T-helper 1 cell treated with Interleukin-12 subunit alpha and Interleukin-12 subunit beta and Interleukin-4 antibody, amounts not matched to agents 30 ng/mL and 1 ng/mL, for 36 hours (primary cell): ENCODE measurements around the gene SEMA6A. TPM values are rescaled to one million over a fixed set of nuclear protein-coding genes. Genes with fewer than 3 reads are reported as not detected.

Experiments
- intact Hi-C: fragments of 100-400 bp; cut with micrococcal nuclease; formaldehyde crosslinking; loops from one replicate; pipeline ENCODE4 v1.15.1; 2024
- total RNA-seq: library from RNA; stranded (reverse); gene quantifications from 2 replicates; pipeline ENCODE4 v1.2.3, GENCODE V29; 2022

The SEMA6A gene
- total RNA-seq, 1 donor from 2014 or later: 0.15 TPM

GRCh38 chr5:116409591-116410296 lies 164.9 kb downstream of the SEMA6A start:
- intact Hi-C loops: no loop called here

- intact Hi-C loops: no loop called here
Measured at GRCh38 chr5:116406306-116407041, 168.1 kb downstream of the SEMA6A start.

DNA sequence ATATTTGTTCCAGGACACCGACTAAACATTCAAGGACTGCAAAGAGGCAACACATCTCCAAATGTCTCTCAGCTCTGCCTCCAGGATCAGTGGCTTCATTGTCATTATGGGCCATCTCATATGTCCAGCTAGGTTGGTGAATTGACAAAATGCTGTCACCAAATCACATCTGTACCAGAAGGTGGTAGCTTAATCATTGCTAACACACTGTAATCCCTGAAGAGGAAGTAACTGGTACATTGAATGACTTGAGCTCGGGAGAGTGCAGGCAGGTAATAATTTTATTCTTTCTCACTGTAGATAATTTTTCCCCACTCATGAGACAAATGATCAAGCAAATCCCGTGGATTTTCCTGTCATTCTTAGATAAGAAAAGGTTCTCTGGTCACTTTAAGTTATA lies 169.8 kb downstream of the SEMA6A start:
- intact Hi-C loops: no loop called here

DNA sequence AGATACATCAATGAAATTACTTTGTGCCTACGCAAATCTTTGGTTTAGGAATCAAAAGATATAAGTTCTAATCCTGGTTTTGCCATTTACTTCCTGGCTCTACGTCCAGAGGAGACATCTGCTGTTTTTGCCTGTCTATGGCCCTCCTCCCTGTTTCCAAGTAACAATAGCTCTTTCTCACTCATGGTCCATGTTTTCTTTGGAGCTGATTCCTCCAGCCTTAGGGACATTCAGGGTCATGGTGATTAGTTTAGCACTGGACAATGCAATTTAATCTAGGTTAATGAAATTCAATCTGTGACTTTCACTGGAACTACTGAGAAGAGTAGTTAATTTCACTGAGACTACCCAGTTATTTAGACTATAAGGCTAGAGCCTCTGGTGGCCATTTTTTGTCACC lies 170.6 kb downstream of the SEMA6A start:
- intact Hi-C loops: no loop called here

DNA sequence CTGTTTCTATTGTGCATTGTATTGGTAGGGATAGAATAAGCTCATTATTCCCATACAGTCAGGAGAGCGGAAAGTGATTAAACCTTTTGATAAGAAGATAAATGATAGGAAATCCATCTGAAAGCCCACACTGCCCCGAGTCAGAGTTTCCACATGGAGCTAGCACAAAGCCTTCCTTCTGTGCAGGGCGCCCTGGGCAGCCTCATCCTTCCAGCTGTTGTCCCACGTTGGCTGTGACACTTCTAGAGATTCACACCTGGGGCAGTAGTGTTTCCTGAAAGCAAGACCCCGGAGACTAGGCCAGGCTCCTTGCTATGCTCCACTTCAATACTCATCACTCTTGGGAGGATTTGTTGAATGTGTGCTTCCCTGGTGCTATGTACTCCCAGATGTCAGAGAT lies 172.4 kb downstream of the SEMA6A start:
- intact Hi-C loops: no loop called here

DNA sequence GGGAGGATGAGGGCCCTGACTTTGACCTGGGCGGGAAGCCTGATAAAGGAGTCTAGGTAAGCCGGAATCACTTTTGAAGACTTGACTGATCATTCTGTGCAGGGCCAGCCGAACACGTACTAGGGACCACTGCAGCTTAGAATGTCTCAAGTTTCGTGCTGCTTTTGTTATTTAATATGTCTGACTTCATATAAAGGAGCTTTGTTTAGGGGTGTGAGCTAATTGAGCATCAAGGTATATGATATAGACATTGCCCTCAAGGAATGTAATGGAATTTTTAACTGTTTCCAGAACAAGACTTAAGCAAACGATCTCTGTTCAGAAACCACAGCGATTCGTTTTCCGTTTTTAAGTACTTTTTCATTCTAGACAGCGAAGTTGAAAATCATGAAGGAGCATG lies 173.0 kb downstream of the SEMA6A start:
- intact Hi-C loops: no loop called here

- intact Hi-C loops: no loop called here
Measured at GRCh38 chr5:116396476-116397099, 178.0 kb downstream of the SEMA6A start.

DNA sequence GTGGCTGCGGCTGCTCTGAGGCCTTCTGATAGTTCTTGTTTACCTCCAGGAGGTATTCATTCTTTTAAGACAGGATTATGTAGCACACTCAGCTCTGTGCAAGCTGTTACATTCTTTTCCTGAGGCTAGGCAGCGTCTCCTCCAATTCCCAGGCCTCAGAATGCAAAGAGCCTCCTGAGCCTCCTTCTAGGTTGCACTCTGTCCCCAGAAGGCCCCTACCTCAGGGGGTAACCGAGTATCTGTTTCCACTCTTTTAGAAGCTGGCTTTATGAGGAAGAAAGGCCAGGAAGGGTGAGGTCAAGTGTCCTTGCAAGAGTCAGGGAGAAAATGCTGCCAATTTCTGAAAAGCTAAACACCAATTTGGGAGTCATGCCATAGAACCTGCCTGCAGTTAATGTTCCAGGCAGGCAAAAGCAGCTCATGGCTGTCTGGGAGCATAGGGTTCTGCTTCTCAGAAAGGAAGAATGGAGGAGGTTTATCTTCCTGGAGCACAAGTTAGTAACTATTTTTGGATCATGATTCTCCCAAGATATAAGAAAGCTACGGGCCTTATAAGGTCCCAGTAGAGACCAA lies 178.9 kb downstream of the SEMA6A start:
- intact Hi-C loops: no loop called here

GRCh38 chr5:116395226-116395625 lies 179.4 kb downstream of the SEMA6A start:
- intact Hi-C loops: no loop called here

DNA sequence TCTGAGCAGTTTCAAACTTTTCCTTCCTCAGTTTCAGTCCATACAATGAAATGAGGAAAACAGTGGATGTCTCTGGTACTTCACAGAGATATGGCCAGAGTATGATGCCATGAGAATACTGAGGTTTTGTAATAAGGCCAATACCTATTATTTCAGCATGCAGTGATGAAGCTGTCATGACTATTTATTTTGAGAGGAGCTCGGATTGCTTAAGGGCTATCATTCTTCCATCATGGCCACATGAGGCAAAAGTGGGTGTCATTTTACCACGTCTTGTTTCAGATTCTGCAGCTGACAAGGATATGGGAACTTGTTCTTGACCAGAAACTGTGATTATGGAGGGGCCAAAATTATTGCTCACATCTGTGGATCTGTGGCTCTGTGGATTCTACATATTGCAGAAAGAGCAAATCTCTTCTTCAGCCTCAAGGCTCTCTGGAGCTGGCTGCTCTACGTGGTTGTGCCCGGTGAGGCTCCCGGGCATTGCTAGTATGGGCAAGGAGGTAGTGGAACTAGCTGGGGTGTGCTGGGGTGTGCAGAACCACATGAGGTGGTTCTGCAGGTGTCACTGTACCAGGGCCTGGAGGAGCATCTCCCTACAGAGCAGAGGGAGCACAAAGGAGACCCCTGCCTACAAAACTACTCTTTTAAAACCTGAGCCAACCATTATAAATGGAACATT lies 180.3 kb downstream of the SEMA6A start:
- intact Hi-C loops: no loop called here
